HepG2 (cell line): ENCODE results near the gene SLC29A2. TPM values are rescaled to one million over a fixed set of nuclear protein-coding genes. Genes with fewer than 3 reads are reported as not detected.

Experiments used
- AGO2 ChIP-seq: fragments of 200-400 bp; formaldehyde crosslinking; optimal IDR thresholded peaks from 2 replicates; pipeline ENCODE3; 2017; ENCODE audit warnings: mild to moderate bottlenecking, low read depth, low read length, moderate library complexity
- ARID3A ChIP-seq: IDR thresholded peaks from 2 replicates; pipeline ENCODE4 v1.6.1; 2012; ENCODE audit warnings: low read depth, low read length, improper control_type of control experiment
- E2F1 ChIP-seq: sonication (generic); formaldehyde crosslinking; IDR thresholded peaks from 2 replicates; pipeline ENCODE4 v1.5.0; 2020; ENCODE audit warnings: missing genetic modification reagents
- HHEX ChIP-seq: IDR thresholded peaks from 2 replicates; pipeline ENCODE4 v1.6.1; 2016; ENCODE audit warnings: control low read depth
- IRF1 ChIP-seq: sonication (generic); formaldehyde crosslinking; IDR thresholded peaks from 2 replicates; pipeline ENCODE4 v1.4.0; 2020; ENCODE audit warnings: low read depth, mild to moderate bottlenecking, missing genetic modification reagents
- MYC ChIP-seq: sonication (generic); formaldehyde crosslinking; IDR thresholded peaks from 2 replicates; pipeline ENCODE4 v1.9.0; 2021; ENCODE audit warnings: missing genetic modification reagents, borderline replicate concordance
- MYNN ChIP-seq: sonication (generic); formaldehyde crosslinking; IDR thresholded peaks from 2 replicates; pipeline ENCODE4 v1.4.0; 2020; ENCODE audit warnings: mild to moderate bottlenecking, low read depth, missing genetic modification reagents
- NR0B2 ChIP-seq: sonication (generic); formaldehyde crosslinking; IDR thresholded peaks from 2 replicates; pipeline ENCODE4 v1.4.0; 2020; ENCODE audit warnings: mild to moderate bottlenecking, missing genetic modification reagents
- PCBP2 ChIP-seq: fragments of 200-400 bp; formaldehyde crosslinking; optimal IDR thresholded peaks from 2 replicates; pipeline ENCODE3; 2018; ENCODE audit warnings: low read length, low read depth; ENCODE audit not compliant: poor library complexity, severe bottlenecking
- POLR2A ChIP-seq, 2 experiments: IDR thresholded peaks; 2 replicates each; pipeline ENCODE4 v1.6.1; 2011; ENCODE audit warnings: low read depth in 2 of 2, low read length in 2 of 2, mild to moderate bottlenecking in 1 of 2, moderate library complexity in 1 of 2; ENCODE audit not compliant: insufficient read depth in 1 of 2
- RFX3 ChIP-seq: IDR thresholded peaks from 2 replicates; pipeline ENCODE4 v1.6.1; 2016; ENCODE audit warnings: missing biosample characterization, missing genetic modification reagents
- SMAD9 ChIP-seq: sonication (generic); formaldehyde crosslinking; IDR thresholded peaks from 2 replicates; pipeline ENCODE4 v1.5.1; 2020; ENCODE audit warnings: mild to moderate bottlenecking, missing genetic modification reagents
- SRF ChIP-seq: IDR thresholded peaks from 2 replicates; pipeline ENCODE4 v1.6.1; 2011; ENCODE audit warnings: mild to moderate bottlenecking, low read depth, low read length, moderate library complexity
- U2AF2 ChIP-seq: fragments of 200-400 bp; formaldehyde crosslinking; IDR thresholded peaks from 2 replicates; pipeline ENCODE4 v1.6.1; 2017; ENCODE audit warnings: low read depth, mild to moderate bottlenecking, low read length
- ZFX ChIP-seq: sonication (generic); formaldehyde crosslinking; IDR thresholded peaks from 2 replicates; pipeline ENCODE4 v1.4.0; 2020; ENCODE audit warnings: mild to moderate bottlenecking, low read depth, missing genetic modification reagents, moderate library complexity
- ZNF12 ChIP-seq: sonication (generic); formaldehyde crosslinking; IDR thresholded peaks from 2 replicates; pipeline ENCODE4 v1.5.0; 2020; ENCODE audit warnings: missing genetic modification reagents
- ZNF430 ChIP-seq: sonication (generic); formaldehyde crosslinking; IDR thresholded peaks from 2 replicates; pipeline ENCODE4 v1.9.0; 2021; ENCODE audit warnings: mild to moderate bottlenecking, missing genetic modification reagents
- ZNF432 ChIP-seq: sonication (generic); formaldehyde crosslinking; IDR thresholded peaks from 2 replicates; pipeline ENCODE4 v1.5.0; 2020; ENCODE audit warnings: missing genetic modification reagents, mild to moderate bottlenecking, borderline replicate concordance
- ZNF546 ChIP-seq: sonication (generic); formaldehyde crosslinking; conservative IDR thresholded peaks from 2 replicates; pipeline ENCODE4 v1.8.1; 2023; ENCODE audit warnings: mild to moderate bottlenecking, missing genetic modification reagents
- polyA plus RNA-seq, 8 experiments: library from polyadenylated mRNA; depleted of rRNA in 3 of 8; stranded (reverse) in 7 of 8; unstranded in 1 of 8; fragments of >200 nt; fragmentation: Illumina TruSeq in 4 of 8; extraction: Trizol in 4 of 8; gene quantifications; 2 replicates each; pipeline versions ENCODE4 v1.2.1 to v1.2.3, GENCODE V29; 2011 to 2016; ENCODE audit warnings: low read depth in 4 of 8, missing spikeins in 1 of 8, mixed read lengths in 1 of 8; ENCODE audit not compliant: insufficient read depth in 1 of 8
- total RNA-seq, 5 experiments: library from RNA; depleted of rRNA; stranded (reverse); fragments of >200 nt; fragmentation: Illumina TruSeq; extraction: Trizol; gene quantifications; 2 replicates each; pipeline ENCODE4 v1.2.3, GENCODE V29; 2016; ENCODE audit warnings: low read depth in 1 of 5
- TF ChIP-seq, protein P1 (sequence below): sonication (generic); formaldehyde crosslinking; IDR thresholded peaks from 2 replicates; pipeline ENCODE4 v1.4.0; 2020; ENCODE audit warnings: missing genetic modification reagents
- TF ChIP-seq, protein P2 (sequence below): sonication (generic); formaldehyde crosslinking; IDR thresholded peaks from 2 replicates; pipeline ENCODE4 v1.4.0; 2020; ENCODE audit warnings: missing genetic modification reagents; ENCODE audit errors: not compliant biosample characterization

SLC29A2 gene
- total and polyA plus RNA-seq, 2 of the 13 experiments (the other 11 are each of a cell fraction or from before 2014, with no cell fraction given): 0.63 to 0.66 TPM

- TF ChIP-seq IRF1 (CRISPR knock-in tag) (no peak), E2F1 (CRISPR knock-in tag) (peak; percentile 65; the same call in 1 of the 2 replicates), ZFX (no peak), SMAD9 (peak; percentile 95), U2AF2 (no peak), ZNF430 (CRISPR knock-in tag) (peak; percentile 73; the same call in 1 of the 2 replicates), NR0B2 (CRISPR knock-in tag) (no peak), ZNF12 (CRISPR knock-in tag) (peak; percentile 77; the same call in 1 of the 2 replicates), HHEX (CRISPR knock-in tag) (no peak), ARID3A (no peak), PCBP2 (no peak), SRF (no peak), ZNF546 (CRISPR knock-in tag) (no peak), ZNF432 (no peak), MYNN (no peak), MYC (CRISPR knock-in tag) (0 out of 2 replicates have a peak, but pooled peaks have one; percentile 20), AGO2 (no peak), RFX3 (CRISPR knock-in tag) (no peak), POLR2A (IDR thresholded peaks at IDR 0.05; ENCODE audit: insufficient read depth in 1 of 2, low read depth in 2 of 2, low read length in 2 of 2) (no peak)
- TF ChIP-seq, protein P1, sequence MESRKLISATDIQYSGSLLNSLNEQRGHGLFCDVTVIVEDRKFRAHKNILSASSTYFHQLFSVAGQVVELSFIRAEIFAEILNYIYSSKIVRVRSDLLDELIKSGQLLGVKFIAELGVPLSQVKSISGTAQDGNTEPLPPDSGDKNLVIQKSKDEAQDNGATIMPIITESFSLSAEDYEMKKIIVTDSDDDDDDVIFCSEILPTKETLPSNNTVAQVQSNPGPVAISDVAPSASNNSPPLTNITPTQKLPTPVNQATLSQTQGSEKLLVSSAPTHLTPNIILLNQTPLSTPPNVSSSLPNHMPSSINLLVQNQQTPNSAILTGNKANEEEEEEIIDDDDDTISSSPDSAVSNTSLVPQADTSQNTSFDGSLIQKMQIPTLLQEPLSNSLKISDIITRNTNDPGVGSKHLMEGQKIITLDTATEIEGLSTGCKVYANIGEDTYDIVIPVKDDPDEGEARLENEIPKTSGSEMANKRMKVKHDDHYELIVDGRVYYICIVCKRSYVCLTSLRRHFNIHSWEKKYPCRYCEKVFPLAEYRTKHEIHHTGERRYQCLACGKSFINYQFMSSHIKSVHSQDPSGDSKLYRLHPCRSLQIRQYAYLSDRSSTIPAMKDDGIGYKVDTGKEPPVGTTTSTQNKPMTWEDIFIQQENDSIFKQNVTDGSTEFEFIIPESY (CRISPR knock-in tag): no peak
- TF ChIP-seq, protein P2, sequence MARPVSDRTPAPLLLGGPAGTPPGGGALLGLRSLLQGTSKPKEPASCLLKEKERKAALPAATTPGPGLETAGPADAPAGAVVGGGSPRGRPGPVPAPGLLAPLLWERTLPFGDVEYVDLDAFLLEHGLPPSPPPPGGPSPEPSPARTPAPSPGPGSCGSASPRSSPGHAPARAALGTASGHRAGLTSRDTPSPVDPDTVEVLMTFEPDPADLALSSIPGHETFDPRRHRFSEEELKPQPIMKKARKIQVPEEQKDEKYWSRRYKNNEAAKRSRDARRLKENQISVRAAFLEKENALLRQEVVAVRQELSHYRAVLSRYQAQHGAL (CRISPR knock-in tag): peak; percentile 31
Measured at GRCh38 chr11:66418168-66418985, 46.8 kb upstream of the SLC29A2 start (continued).
